ENCODE data around the gene JMJD8.

JMJD8 gene

DNA sequence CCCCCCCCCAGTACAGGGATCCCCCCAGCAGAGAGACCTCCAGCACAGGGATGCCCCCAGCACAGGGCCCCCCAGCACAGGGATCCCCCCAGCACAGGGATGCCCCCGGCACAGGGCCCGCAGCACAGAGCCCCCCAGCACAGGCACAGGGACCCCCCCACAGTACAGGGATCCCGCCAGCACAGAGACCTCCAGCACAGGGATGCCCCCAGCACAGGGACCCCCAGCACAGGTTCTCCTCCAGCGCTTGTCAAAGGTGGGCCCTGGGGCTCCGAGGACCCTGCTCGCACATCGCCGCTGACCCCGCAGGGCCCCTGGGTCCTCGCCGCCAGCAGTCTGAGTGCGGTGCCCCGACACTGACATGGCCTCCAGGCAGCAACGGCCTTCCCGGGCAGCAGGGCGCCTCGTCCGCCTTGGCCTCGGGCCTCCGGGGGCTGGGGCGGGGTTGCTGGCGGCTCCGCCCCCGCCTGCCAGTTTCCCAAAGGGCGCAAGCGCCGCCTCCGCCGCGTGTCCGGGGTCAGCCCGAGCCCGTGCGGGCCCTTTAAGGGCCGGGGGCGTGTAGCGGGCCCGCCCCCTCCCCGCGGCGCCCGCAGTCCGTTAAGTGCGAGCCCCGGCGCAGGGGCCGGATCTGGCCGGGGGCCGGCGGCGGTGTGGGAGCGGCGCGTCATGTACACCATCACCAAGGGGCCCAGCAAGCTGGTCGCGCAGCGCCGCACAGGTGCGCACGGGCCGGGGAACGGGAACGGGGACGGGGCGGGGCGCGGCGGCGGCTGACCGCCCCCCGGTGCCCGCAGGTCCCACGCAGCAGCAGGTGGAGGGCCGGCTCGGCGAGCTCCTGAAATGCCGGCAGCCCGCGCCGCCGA, 42.6 kb downstream of the JMJD8 start, which contains the start of gene MCRIP2:
TSS of gene MCRIP2 (plus strand) at position 503 of the 863 bp plus-strand sequence. CDS start at position 667, 164 bp downstream.
- DNase-seq = peak; percentile 91 to 98 (median 94)

GRCh38 chr16:640614-641013, 43.5 kb downstream of the JMJD8 start:
- no peak for DNase-seq

GRCh38 chr16:638836-639235, 45.3 kb downstream of the JMJD8 start:
- DNase-seq = no peak

DNA sequence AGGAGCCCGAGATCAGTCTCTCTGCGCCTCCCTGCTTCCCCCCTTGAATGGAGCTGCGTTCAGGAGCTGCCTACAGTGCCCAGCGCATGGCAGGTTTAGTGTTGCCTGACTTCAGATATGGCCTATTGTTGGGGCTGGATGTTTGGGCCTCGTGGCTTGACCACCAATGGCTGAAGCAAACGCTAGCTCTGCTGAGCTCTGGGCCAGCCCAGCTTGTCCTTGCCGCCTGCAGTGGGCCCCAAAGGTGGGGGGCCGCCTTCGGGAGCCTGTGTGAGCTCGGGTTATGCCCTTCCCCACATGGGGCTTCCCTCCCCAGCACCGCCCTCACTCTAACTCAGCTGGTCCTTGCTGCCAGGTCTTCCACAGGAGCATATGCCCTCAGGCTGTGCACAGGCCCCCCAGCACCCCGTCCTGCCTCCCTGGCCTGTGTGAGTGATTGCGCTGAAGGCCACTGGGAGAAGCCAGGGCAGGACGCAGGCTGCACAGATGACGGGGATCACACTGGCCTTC, 46.0 kb downstream of the JMJD8 start:
- no peak for DNase-seq

- DNase-seq = peak; percentile 86 to 97 (median 93)
Measured at GRCh38 chr16:637081-638018, 46.8 kb downstream of the JMJD8 start.

DNA sequence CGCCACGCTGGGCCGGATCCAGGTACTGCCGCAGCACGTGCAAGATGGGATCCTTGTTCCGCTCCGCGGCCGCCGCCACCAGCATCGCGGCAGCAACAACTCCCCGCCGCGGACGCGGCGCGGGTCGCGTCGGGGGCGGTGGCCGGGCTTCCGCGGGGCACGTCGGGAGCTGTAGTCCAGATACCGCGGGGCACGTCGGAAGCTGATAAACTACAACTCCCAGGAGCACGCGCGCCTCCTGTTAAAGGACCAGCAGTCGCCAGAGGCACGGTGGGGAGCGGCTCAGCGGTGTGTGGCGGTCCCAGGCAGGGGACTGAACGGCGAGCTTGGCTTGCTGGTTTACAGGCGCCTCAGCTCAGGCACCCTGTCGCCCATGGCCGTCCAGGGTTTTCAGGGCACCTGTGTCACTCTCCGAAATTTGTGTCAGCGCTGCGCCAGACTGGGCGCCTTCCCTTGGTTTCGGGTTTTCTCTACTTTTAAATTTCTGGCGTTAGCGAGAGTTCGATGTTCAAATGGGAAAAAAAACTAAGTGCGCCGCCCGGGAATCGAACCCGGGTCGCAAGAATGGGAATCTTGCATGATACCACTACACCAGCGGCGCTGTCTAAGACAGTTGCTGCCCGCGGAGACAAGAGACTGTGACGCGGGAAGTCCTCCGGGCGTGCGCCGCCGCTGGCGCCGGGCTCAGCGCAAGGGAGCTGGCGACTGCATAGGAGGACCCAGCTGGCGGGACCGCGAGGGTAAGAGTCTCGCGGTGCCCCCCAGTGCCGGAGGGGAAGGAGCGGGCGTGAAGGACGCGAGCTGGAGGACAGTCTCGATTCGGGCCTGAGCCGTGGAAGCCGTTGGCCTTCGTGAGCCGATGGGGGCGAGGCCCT, 47.7 kb downstream of the JMJD8 start, which contains the start of gene METTL26:
TSS of gene METTL26 (minus strand) at position 100 of the 875 bp plus-strand sequence. CDS start at position 85, 15 bp downstream.
- peak; percentile 96 to 98 (median 98) for DNase-seq

- DNase-seq = no peak
Measured at GRCh38 chr16:635573-636205, 48.4 kb downstream of the JMJD8 start.

DNA sequence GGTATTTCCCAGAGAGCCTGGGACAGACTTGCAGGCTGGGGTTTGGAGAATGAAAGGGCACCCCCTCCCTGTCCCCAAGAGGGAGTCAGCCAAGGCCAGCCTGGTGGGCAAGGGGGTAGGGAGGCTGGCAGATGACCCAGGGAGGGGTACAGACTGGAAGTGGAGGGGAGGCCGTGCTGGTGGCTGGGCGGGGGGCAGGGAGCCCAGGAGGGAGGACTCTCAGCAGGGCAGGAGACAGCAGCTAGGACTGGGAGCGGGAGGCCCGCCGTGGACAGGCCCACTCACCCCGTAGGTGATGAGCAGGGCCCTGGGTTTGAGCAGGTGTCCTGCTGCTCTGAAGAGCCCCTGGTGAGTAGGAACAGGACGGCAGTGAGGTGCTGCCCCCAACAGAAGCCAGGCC, 49.1 kb downstream of the JMJD8 start:
- DNase-seq = no peak

- DNase-seq = no peak
Measured at GRCh38 chr16:634051-634670, 50.0 kb downstream of the JMJD8 start.

DNA sequence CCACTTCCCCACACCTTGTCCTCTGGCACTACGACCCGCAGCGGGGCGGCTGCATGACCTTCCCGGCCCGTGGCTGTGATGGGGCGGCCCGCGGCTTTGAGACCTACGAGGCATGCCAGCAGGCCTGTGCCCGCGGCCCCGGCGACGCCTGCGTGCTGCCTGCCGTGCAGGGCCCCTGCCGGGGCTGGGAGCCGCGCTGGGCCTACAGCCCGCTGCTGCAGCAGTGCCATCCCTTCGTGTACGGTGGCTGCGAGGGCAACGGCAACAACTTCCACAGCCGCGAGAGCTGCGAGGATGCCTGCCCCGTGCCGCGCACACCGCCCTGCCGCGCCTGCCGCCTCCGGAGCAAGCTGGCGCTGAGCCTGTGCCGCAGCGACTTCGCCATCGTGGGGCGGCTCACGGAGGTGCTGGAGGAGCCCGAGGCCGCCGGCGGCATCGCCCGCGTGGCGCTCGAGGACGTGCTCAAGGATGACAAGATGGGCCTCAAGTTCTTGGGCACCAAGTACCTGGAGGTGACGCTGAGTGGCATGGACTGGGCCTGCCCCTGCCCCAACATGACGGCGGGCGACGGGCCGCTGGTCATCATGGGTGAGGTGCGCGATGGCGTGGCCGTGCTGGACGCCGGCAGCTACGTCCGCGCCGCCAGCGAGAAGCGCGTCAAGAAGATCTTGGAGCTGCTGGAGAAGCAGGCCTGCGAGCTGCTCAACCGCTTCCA, 50.6 kb downstream of the JMJD8 start:
- no peak for DNase-seq

- DNase-seq = no peak
Measured at GRCh38 chr16:632486-633335, 51.4 kb downstream of the JMJD8 start.

DNA sequence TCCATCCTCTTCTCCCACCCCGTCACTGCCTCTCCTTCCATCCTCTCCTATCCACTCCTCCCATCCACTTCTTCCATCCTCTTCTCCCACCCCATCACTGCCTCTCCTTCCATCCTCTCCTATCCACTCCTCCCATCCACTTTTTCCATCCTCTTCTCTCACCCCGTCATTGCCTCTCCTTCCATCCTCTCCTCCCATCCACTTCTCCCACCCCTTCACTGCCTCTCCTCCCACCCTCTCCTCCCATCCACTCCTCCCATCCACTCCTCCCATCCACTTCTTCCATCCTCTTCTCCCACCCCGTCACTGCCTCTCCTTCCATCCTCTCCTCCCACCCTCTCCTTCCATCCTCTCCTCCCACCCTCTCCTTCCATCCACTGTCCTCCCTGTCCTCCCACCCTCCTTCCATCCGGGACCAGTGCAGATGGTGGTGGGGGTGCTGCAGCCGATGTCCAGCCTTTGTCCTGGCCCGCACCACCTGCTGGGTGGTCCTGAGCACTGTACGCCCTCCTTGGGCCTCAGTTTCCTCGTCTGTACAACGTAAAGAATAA, 52.3 kb downstream of the JMJD8 start:
- DNase-seq = no peak
